Neural cell (in vitro differentiated cells): ENCODE results near the gene DCHS2. TPM values are rescaled to one million over a fixed set of nuclear protein-coding genes. Genes with fewer than 3 reads are reported as not detected.

Experiments
- H2AFZ ChIP-seq: fragments of 200-600, 300-800 bp; sonication (generic), shearing (Covaris generic); 2 replicates; pipeline ENCODE4 v1.6.0; 2014; ENCODE audit warnings: low read depth, mild to moderate bottlenecking, antibody characterized with exemption, low read length, moderate library complexity
- H3F3A ChIP-seq: fragments of 200-600 bp; shearing (Covaris generic); 2 replicates; pipeline ENCODE4 v1.6.1; 2016; ENCODE audit warnings: mild to moderate bottlenecking, moderate library complexity, mixed read lengths, antibody characterized with exemption, low read length; ENCODE audit not compliant: insufficient read depth, poor library complexity, severe bottlenecking
- H3K27ac ChIP-seq: fragments of 200-600, 300-800 bp; sonication (generic), shearing (Covaris generic); 2 replicates; pipeline ENCODE4 v1.5.1; 2014; ENCODE audit warnings: mild to moderate bottlenecking, low read length, moderate library complexity
- H3K27me3 ChIP-seq: fragments of 300-800, 200-600 bp; sonication (generic), shearing (Covaris generic); 2 replicates; pipeline ENCODE4 v1.6.0; 2014; ENCODE audit warnings: mild to moderate bottlenecking, low read depth, low read length, moderate library complexity; ENCODE audit not compliant: insufficient read depth
- H3K36me3 ChIP-seq: fragments of 300-800, 200-600 bp; sonication (generic), shearing (Covaris generic); 2 replicates; pipeline ENCODE4 v1.5.1; 2014; ENCODE audit warnings: mild to moderate bottlenecking, antibody characterized with exemption, low read length, moderate library complexity; ENCODE audit not compliant: insufficient read depth
- H3K4me2 ChIP-seq: fragments of 300-800, 200-600 bp; sonication (generic), shearing (Covaris generic); 2 replicates; pipeline ENCODE4 v1.6.0; 2014; ENCODE audit warnings: mild to moderate bottlenecking, low read length
- H3K4me3 ChIP-seq: fragments of 300-800, 200-600 bp; sonication (generic), shearing (Covaris generic); 2 replicates; pipeline ENCODE4 v1.5.1; 2014; ENCODE audit warnings: mild to moderate bottlenecking, low read length, moderate library complexity
- H3K79me2 ChIP-seq: fragments of 200-600 bp; shearing (Covaris generic); replicated peaks from 2 replicates; pipeline ENCODE4 v1.6.0; 2014; ENCODE audit warnings: mild to moderate bottlenecking, low read length, moderate library complexity; ENCODE audit not compliant: insufficient read depth
- H3K9ac ChIP-seq: fragments of 300-800, 200-600 bp; sonication (generic), shearing (Covaris generic); 2 replicates; pipeline ENCODE4 v1.6.1; 2016; ENCODE audit warnings: mild to moderate bottlenecking, low read length, mixed read lengths
- H3K9me2 ChIP-seq: fragments of 200-600 bp; shearing (Covaris generic); 2 replicates; pipeline ENCODE4 v1.6.1; 2016; ENCODE audit warnings: mild to moderate bottlenecking, low read length, mixed read lengths; ENCODE audit not compliant: insufficient read depth
- H3K9me3 ChIP-seq: fragments of 200-600, 300-800 bp; sonication (generic), shearing (Covaris generic); 2 replicates; pipeline ENCODE4 v1.6.1; 2016; ENCODE audit warnings: mild to moderate bottlenecking, mixed run types, low read length, moderate library complexity, mixed read lengths
- H4K20me1 ChIP-seq: fragments of 200-600 bp; shearing (Covaris generic); 2 replicates; pipeline ENCODE4 v1.6.1; 2016; ENCODE audit warnings: mild to moderate bottlenecking, mixed run types; ENCODE audit not compliant: insufficient read depth
- EP300 ChIP-seq: fragments of 450-650 bp; conservative IDR thresholded peaks from 2 replicates; pipeline ENCODE4 v1.6.1; 2014; ENCODE audit warnings: antibody characterized with exemption, mild to moderate bottlenecking, moderate library complexity; ENCODE audit not compliant: poor library complexity, severe bottlenecking
- EZH2 ChIP-seq: fragments of 200-600, 300-800 bp; shearing (Covaris generic), sonication (generic); IDR thresholded peaks from 2 replicates; pipeline ENCODE4 v1.6.1; 2014; ENCODE audit warnings: antibody characterized with exemption, low read length, borderline replicate concordance, mild to moderate bottlenecking; ENCODE audit not compliant: insufficient read depth, poor library complexity, severe bottlenecking
- MXI1 ChIP-seq: fragments of 450-650 bp; conservative IDR thresholded peaks from 2 replicates; pipeline ENCODE4 v1.6.1; 2014; ENCODE audit warnings: antibody characterized with exemption, mild to moderate bottlenecking; ENCODE audit not compliant: poor library complexity, severe bottlenecking
- POLR2AphosphoS5 ChIP-seq: IDR thresholded peaks from 2 replicates; pipeline ENCODE4 v1.6.1; 2012
- RAD21 ChIP-seq: fragments of 450-650 bp; conservative IDR thresholded peaks from 2 replicates; pipeline ENCODE4 v1.6.1; 2014; ENCODE audit warnings: antibody characterized with exemption, mild to moderate bottlenecking, moderate library complexity
- SMC3 ChIP-seq: fragments of 450-650 bp; conservative IDR thresholded peaks from 2 replicates; pipeline ENCODE4 v1.6.1; 2014; ENCODE audit warnings: antibody characterized with exemption, mild to moderate bottlenecking, moderate library complexity; ENCODE audit not compliant: poor library complexity
- TAF1 ChIP-seq: IDR thresholded peaks from 2 replicates; pipeline ENCODE4 v1.6.1; 2012; ENCODE audit warnings: low read depth
- polyA plus RNA-seq: library from polyadenylated mRNA; depleted of rRNA; stranded (reverse); fragments of >200 nt; gene quantifications from 2 replicates; pipeline ENCODE4 v1.2.3, GENCODE V29; 2014
- TF ChIP-seq, protein P1 (sequence below): fragments of 450-650 bp; IDR thresholded peaks from 2 replicates; pipeline ENCODE4 v1.5.1; 2014; ENCODE audit warnings: antibody characterized with exemption, mild to moderate bottlenecking, moderate library complexity; ENCODE audit not compliant: poor library complexity, severe bottlenecking
- TF ChIP-seq, protein P2 (sequence below): IDR thresholded peaks from 2 replicates; pipeline ENCODE4 v1.6.1; 2012; ENCODE audit warnings: borderline replicate concordance

DCHS2 gene
- polyA plus RNA-seq, 1 donor from 2014 or later, result 1.6 TPM

DNA sequence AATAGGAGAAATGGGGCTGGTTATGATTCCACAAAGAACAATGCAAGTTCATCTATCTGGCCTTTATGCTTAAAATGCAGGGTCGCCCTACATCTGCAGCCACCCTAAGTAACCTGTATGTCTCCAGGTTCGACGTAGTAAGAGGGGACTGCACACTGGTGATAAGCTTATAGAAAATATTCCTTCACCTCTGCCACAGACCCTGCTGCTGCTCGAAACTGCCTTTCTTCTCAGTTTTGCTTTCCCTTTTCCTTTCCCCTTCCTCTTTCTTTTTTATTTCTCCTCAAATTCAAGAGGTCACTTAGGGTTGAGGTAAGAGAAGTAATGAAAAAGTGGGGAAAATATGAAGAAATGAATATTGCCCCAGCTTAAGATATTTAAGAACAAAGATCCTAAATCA lies 123.5 kb downstream of the DCHS2 start:
- Histone ChIP-seq H3K79me2 (no peaks in the 10 kb centered on the region), H4K20me1 (no peaks in the 10 kb centered on the region), H2AFZ (no peak overlapping the region), H3K9me2 (no peaks in the 10 kb centered on the region), H3K9ac (no peak overlapping the region), H3K36me3 (no peaks in the 10 kb centered on the region), H3K4me2 (no peak overlapping the region), H3F3A (no peaks in the 10 kb centered on the region), H3K4me3 (no peak overlapping the region), H3K27ac (no peak overlapping the region), H3K27me3 (no peaks in the 10 kb centered on the region), H3K9me3 (no peaks in the 10 kb centered on the region)
- TF ChIP-seq RAD21 (no peak), SMC3 (no peak), MXI1 (no peak)

DNA sequence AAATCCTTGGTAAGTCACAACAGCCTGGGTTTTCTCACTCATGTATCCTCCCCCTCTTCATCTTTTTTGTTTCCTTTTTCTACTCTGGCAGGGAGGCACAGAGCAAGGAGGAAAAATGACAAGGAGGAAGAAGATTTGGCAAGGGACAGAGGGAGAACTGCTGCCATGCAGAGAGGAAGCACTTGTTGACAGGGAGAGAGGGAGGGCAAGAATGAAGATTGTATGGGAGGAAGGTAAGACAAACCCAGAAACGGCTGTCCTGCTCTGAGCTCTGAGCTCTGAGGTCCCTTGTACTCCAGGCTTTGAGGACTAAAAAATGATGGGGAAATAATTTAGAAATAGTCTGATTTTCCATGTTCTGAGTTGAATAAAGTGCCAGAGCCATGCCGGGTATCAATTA lies 123.9 kb downstream of the DCHS2 start:
- Histone ChIP-seq H3F3A (no peaks in the 10 kb centered on the region), H2AFZ (no peak overlapping the region), H3K36me3 (no peaks in the 10 kb centered on the region), H3K9me2 (no peaks in the 10 kb centered on the region), H3K27me3 (no peaks in the 10 kb centered on the region), H3K4me2 (no peak overlapping the region), H3K9me3 (no peaks in the 10 kb centered on the region), H3K9ac (no peak overlapping the region), H3K79me2 (no peaks in the 10 kb centered on the region), H4K20me1 (no peaks in the 10 kb centered on the region), H3K27ac (no peak overlapping the region), H3K4me3 (no peak overlapping the region)
- no peak for TF ChIP-seq RAD21
- TF ChIP-seq POLR2AphosphoS5, result no peak
- TF ChIP-seq TAF1, result no peak
- TF ChIP-seq SMC3, result no peak

DNA sequence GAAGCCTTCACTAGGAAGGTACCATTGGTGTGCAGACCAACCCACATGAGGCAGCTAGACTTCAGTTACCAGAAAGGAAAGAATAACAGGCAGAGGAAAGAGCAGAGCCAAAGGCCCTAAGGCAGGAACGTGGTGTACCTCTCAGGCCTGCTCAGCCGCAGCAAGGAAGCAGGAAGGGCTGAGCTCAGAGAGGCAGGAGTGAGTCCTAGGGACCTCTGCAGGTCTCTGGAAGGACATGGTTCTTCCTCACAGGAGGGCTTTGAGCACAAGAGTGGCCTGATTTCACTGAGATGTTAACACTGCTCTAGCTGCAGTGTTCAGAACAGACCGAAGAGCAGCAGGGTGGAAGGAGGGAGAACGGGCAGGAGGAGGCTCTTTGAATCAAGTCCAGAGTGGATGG lies 124.6 kb downstream of the DCHS2 start:
- no peak overlapping the region for H2AFZ ChIP-seq
- no peak overlapping the region for H3K4me2 ChIP-seq
- no peaks in the 10 kb centered on the region for H3F3A ChIP-seq
- H3K9me3 ChIP-seq, result no peaks in the 10 kb centered on the region
- no peaks in the 10 kb centered on the region for H3K36me3 ChIP-seq
- H3K9ac ChIP-seq, result no peak overlapping the region
- H4K20me1 ChIP-seq, result no peaks in the 10 kb centered on the region
- no peaks in the 10 kb centered on the region for H3K27me3 ChIP-seq
- TF ChIP-seq, protein P1, sequence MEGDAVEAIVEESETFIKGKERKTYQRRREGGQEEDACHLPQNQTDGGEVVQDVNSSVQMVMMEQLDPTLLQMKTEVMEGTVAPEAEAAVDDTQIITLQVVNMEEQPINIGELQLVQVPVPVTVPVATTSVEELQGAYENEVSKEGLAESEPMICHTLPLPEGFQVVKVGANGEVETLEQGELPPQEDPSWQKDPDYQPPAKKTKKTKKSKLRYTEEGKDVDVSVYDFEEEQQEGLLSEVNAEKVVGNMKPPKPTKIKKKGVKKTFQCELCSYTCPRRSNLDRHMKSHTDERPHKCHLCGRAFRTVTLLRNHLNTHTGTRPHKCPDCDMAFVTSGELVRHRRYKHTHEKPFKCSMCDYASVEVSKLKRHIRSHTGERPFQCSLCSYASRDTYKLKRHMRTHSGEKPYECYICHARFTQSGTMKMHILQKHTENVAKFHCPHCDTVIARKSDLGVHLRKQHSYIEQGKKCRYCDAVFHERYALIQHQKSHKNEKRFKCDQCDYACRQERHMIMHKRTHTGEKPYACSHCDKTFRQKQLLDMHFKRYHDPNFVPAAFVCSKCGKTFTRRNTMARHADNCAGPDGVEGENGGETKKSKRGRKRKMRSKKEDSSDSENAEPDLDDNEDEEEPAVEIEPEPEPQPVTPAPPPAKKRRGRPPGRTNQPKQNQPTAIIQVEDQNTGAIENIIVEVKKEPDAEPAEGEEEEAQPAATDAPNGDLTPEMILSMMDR, result no peak
- TF ChIP-seq, protein P2, sequence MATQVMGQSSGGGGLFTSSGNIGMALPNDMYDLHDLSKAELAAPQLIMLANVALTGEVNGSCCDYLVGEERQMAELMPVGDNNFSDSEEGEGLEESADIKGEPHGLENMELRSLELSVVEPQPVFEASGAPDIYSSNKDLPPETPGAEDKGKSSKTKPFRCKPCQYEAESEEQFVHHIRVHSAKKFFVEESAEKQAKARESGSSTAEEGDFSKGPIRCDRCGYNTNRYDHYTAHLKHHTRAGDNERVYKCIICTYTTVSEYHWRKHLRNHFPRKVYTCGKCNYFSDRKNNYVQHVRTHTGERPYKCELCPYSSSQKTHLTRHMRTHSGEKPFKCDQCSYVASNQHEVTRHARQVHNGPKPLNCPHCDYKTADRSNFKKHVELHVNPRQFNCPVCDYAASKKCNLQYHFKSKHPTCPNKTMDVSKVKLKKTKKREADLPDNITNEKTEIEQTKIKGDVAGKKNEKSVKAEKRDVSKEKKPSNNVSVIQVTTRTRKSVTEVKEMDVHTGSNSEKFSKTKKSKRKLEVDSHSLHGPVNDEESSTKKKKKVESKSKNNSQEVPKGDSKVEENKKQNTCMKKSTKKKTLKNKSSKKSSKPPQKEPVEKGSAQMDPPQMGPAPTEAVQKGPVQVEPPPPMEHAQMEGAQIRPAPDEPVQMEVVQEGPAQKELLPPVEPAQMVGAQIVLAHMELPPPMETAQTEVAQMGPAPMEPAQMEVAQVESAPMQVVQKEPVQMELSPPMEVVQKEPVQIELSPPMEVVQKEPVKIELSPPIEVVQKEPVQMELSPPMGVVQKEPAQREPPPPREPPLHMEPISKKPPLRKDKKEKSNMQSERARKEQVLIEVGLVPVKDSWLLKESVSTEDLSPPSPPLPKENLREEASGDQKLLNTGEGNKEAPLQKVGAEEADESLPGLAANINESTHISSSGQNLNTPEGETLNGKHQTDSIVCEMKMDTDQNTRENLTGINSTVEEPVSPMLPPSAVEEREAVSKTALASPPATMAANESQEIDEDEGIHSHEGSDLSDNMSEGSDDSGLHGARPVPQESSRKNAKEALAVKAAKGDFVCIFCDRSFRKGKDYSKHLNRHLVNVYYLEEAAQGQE, result no peak
- TF ChIP-seq TAF1 (no peak), RAD21 (no peak), EP300 (no peak), SMC3 (no peak), EZH2 (no peak), POLR2AphosphoS5 (no peak), MXI1 (no peak)
- H3K4me3 ChIP-seq, result no peak overlapping the region
- no peaks in the 10 kb centered on the region for H3K9me2 ChIP-seq
- H3K27ac ChIP-seq, result no peak overlapping the region
- no peaks in the 10 kb centered on the region for H3K79me2 ChIP-seq
